LNCaP clone FGC (cell line): ENCODE results near the gene PIP4K2A.

Source experiments
- DNase-seq: peaks from one replicate; pipeline ENCODE4 v3.0.0-alpha.2; 2011; ENCODE audit warnings: low read depth
- H3K4me3 ChIP-seq: 2 replicates; pipeline ENCODE4 v1.5.1; 2011; ENCODE audit warnings: mild to moderate bottlenecking, low read depth, low read length, control low read depth
- CTCF ChIP-seq: IDR thresholded peaks from 2 replicates; pipeline ENCODE4 v1.5.1; 2012; ENCODE audit warnings: mild to moderate bottlenecking; ENCODE audit not compliant: control insufficient read depth, insufficient read depth; ENCODE audit errors: extremely low read depth

PIP4K2A gene

GRCh38 chr10:22560913-22561239 is 153.5 kb downstream of the PIP4K2A start:
- H3K4me3 ChIP-seq: no peak overlapping the region
- DNase-seq: no peak
- no peak for TF ChIP-seq CTCF

GRCh38 chr10:22560096-22560912 is 154.1 kb downstream of the PIP4K2A start:
- no peak for TF ChIP-seq CTCF
- no peak overlapping the region for H3K4me3 ChIP-seq
- DNase-seq: no peak

- no peak for TF ChIP-seq CTCF
Measured at GRCh38 chr10:22557321-22557720, 157.1 kb downstream of the PIP4K2A start.

GRCh38 chr10:22556774-22557173 is 157.6 kb downstream of the PIP4K2A start:
- TF ChIP-seq CTCF: no peak
- DNase-seq: no peak
- no peak overlapping the region for H3K4me3 ChIP-seq

More at GRCh38 chr10:22557321-22557720, 157.1 kb downstream of the PIP4K2A start:
- H3K4me3 ChIP-seq: no peak overlapping the region
- DNase-seq: no peak

GRCh38 chr10:22554461-22555182 is 159.8 kb downstream of the PIP4K2A start:
- no peak overlapping the region for H3K4me3 ChIP-seq
- DNase-seq: no peak
- no peak for TF ChIP-seq CTCF

GRCh38 chr10:22553452-22553995 is 160.9 kb downstream of the PIP4K2A start:
- no peak overlapping the region for H3K4me3 ChIP-seq
- no peak for DNase-seq
- no peak for TF ChIP-seq CTCF
